ENCODE data around the gene JMJD8. TPM values are rescaled to one million over a fixed set of nuclear protein-coding genes. Genes with fewer than 3 reads are reported as not detected.
"Not testable (repeated sequence)": the region's sequence is repeated elsewhere in the genome, so short reads cannot be mapped to it uniquely, and the experiment has no call there.

Gene JMJD8
- total and polyA plus RNA-seq, 9 donors: 20.7 to 40.2 (median 34.3) TPM

DNA sequence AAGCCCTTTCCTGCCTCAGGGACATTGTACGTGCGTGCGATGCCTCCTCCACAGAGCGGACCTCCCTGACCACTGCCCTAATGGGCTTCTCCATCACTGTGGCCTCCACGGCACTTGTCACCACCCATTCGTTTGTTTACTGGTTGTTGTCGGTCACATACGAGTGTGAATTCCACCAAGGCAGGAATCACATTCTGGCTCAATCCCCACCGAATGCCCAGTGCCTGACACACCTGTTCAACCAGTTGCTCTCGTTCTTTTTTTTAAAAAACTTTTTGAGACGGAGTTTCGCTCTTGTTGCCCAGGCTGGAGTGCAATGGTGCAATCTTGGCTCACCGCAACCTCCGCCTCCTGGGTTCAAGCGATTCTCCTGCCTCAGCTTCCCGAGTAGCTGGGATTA lies 7.1 kb upstream of the JMJD8 start:
- H3K27me3 ChIP-seq (ENCODE audit: control insufficient read depth, insufficient read depth, low read length): peaks cover 53% of the 10 kb centered on the region
- 82% methylated on average over 10 of the region's 16 CpGs for WGBS (ENCODE audit: insufficient coverage)
- H3K36me3 ChIP-seq (ENCODE audit: control insufficient read depth, insufficient read depth, low read length): peaks cover 14% of the 10 kb centered on the region
- H3K4me3 ChIP-seq (ENCODE audit: low read length); H3K9me3 ChIP-seq (replicated peaks; ENCODE audit: control insufficient read depth, low read depth, low read length); DNase-seq; H3K27ac ChIP-seq (ENCODE audit: low read length): not testable (repeated sequence)
- H3K4me1 ChIP-seq (ENCODE audit: control insufficient read depth, insufficient read depth, low read length): peaks cover 30% of the 10 kb centered on the region

DNA sequence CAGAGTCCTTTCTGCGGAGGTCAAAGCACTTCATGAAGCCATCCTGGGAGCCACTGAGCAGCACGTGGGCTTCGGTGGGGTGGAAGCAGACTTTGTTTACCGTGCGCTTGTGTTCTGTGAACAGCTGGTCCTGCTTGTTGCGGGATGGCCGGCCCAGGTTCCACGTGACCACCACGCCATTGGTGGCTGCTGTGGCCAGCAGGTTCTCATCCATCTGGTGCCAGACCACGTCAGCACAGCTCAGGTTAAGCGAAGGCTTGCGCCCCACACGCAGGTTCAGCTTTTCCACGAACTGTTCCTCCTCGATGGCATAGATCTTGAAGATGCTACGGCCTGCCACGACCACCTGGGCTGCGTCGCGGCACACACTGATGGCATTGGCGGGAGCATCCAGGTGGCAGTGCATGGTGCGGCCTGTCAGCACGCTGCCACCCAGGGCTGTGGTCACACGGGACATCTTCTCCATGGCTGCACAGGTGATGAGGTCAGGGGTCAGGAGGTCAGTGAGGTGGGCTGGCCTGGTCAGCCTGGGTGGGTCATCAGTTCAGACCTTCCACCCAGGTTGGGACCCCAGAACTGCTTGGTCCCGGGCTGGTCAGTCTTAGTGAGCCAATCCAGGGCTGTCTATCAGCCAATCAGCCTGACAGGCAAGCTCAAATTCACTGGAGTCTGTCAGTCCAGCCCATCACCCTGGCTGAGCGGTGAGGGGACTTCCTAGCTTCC lies 5.2 kb upstream of the JMJD8 start:
- H3K36me3 ChIP-seq (ENCODE audit: control insufficient read depth, insufficient read depth, low read length): peaks cover 25% of the 10 kb centered on the region
- H3K27ac ChIP-seq (ENCODE audit: low read length): peak overlapping the region; percentile 80
- H3K27me3 ChIP-seq (ENCODE audit: control insufficient read depth, insufficient read depth, low read length): peaks cover 35% of the 10 kb centered on the region
- no peaks in the 10 kb centered on the region for H3K9me3 ChIP-seq (replicated peaks; ENCODE audit: control insufficient read depth, low read depth, low read length)
- DNase-seq: no peak
- peaks cover 27% of the 10 kb centered on the region for H3K4me1 ChIP-seq (ENCODE audit: control insufficient read depth, insufficient read depth, low read length)
- 84% methylated on average over 26 of the region's 26 CpGs for WGBS (ENCODE audit: insufficient coverage)
- H3K4me3 ChIP-seq (ENCODE audit: low read length): peak overlapping the region; percentile 91

DNA sequence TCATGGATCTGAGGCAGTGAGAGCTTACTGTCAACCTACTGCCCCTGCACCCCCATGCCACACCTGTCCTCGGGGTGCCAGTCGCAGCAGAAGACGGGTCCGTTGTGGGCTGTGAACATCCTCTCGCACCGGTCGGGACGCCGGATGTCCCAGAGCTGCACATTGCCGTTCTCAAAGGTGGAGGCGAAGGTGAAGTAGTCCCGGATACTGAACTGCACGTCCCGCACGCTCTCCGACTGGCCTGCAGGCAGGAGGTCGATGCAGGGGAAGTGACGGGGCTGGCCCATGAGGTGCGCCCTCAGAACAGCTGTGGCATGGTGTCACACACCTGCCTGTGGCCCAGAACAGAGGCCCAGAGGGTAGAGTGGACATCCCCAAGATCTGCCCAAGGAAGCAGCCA lies 3.4 kb upstream of the JMJD8 start:
- peaks cover 36% of the 10 kb centered on the region for H3K36me3 ChIP-seq (ENCODE audit: control insufficient read depth, insufficient read depth, low read length)
- H3K27ac ChIP-seq (ENCODE audit: low read length): no peak overlapping the region
- H3K4me3 ChIP-seq (ENCODE audit: low read length): no peak overlapping the region
- no peak for DNase-seq
- peaks cover 37% of the 10 kb centered on the region for H3K4me1 ChIP-seq (ENCODE audit: control insufficient read depth, insufficient read depth, low read length)
- peaks cover 17% of the 10 kb centered on the region for H3K27me3 ChIP-seq (ENCODE audit: control insufficient read depth, insufficient read depth, low read length)
- no peaks in the 10 kb centered on the region for H3K9me3 ChIP-seq (replicated peaks; ENCODE audit: control insufficient read depth, low read depth, low read length)
- 92% methylated on average over 18 of the region's 19 CpGs for WGBS (ENCODE audit: insufficient coverage)

DNA sequence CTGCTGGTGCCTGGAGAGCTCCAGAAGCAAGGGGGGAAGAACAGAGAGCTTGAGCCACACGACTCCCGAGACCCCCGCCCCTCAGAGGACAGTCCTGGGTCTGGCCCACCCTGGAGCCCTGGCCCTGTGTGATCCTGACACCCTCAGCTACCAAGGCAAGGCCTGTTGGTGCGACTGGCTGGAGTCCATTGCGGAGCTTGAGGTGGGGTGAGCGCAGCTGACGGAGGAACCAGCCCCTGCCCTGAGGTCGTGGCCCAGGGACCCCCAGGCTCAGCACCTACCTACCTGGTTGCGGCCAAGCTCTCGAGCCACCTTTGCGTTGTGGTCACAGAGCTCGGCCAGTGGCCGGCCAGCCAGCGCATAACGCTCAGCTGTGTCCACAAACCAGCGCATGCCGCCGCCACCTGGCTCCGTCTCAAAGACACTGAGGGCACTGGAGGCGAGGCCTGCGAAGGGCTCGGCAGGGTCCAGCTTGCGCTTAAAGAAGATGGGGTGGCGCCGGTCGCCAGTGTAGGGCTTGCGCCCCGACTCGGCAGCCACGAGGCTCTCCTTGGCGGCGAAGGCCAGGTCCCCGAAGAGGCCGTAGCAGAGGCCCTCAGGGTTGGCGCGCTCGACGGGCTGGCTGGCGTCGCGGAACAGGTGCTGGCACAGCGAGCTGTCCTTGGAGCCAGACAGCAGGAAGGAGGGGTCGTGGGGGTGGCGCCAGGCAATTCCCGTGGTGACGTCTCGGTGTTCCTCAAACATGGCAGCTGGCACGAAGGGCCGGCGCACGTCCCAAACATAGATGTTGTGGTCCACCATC lies 2.5 kb upstream of the JMJD8 start:
- Histone ChIP-seq H3K36me3 (ENCODE audit: control insufficient read depth, insufficient read depth, low read length) (peaks cover 45% of the 10 kb centered on the region), H3K4me1 (ENCODE audit: control insufficient read depth, insufficient read depth, low read length) (peaks cover 41% of the 10 kb centered on the region), H3K9me3 (replicated peaks; ENCODE audit: control insufficient read depth, low read depth, low read length) (no peaks in the 10 kb centered on the region), H3K4me3 (ENCODE audit: low read length) (no peak overlapping the region), H3K27me3 (ENCODE audit: control insufficient read depth, insufficient read depth, low read length) (peaks cover 9% of the 10 kb centered on the region), H3K27ac (ENCODE audit: low read length) (no peak overlapping the region)
- DNase-seq: no peak
- WGBS (ENCODE audit: insufficient coverage): 92% methylated on average over 51 of the region's 51 CpGs

DNA sequence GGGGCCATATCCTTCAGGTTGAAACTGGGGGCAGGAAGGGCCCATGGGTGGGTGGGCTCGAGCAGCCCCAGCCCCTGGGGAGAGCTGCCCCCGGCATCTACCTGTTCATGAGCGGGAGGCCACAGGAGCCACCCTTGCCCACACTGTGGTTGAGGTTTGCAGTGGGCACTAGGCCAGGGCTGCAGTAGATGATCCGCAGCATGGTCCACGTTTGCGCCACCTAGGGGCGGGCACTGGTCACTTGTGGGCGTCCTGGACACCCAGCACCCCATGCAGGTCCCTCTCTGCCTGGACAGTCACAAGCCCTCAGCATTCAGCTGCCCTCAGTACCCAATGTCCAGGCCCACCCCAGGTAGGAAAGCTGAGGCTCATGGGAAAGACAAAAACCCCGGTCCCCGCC lies 1.8 kb upstream of the JMJD8 start:
- H3K27me3 ChIP-seq (ENCODE audit: control insufficient read depth, insufficient read depth, low read length): peaks cover 3% of the 10 kb centered on the region
- peaks cover 48% of the 10 kb centered on the region for H3K4me1 ChIP-seq (ENCODE audit: control insufficient read depth, insufficient read depth, low read length)
- WGBS (ENCODE audit: insufficient coverage): 72% methylated on average over 9 of the region's 10 CpGs
- H3K9me3 ChIP-seq (replicated peaks; ENCODE audit: control insufficient read depth, low read depth, low read length): no peaks in the 10 kb centered on the region
- H3K4me3 ChIP-seq (ENCODE audit: low read length): no peak overlapping the region
- H3K36me3 ChIP-seq (ENCODE audit: control insufficient read depth, insufficient read depth, low read length): peaks cover 50% of the 10 kb centered on the region
- no peak overlapping the region for H3K27ac ChIP-seq (ENCODE audit: low read length)
- no peak for DNase-seq

DNA sequence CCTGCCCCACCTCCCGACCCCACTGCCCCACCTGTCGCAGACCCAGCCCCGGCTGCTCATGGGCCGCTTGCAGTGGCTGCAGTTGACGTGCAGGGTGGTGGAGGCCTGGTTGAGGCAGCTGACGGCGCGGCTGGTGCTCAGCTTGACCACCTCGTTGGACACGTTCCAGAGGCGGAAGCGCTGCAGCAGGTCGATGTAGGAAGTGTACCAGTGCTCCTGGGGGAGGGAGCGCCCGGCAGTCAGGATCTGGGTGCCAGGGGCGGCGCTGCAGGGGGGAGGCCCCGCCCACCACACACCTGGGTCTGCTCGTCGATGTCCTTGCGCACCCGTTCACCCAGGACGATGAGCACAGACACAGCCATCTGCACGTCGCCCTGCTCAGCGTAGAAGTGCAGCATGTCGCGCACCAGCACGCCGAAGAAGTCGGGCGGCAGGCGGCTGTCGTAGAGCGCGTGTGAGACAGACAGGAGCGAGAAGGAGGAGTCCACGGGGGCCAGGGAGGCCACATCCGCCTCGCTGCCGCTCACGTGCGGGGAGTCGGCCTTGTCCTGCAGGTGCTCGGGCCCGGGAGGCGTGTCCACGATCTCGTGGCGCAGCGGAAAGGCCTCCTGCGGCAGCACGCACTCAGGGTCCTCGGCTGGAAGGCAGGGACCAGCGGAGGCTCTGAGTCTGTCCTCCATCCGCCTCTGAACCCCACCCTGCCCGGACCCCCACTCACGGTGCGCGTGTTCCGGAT lies 995 bp upstream of the JMJD8 start:
- Histone ChIP-seq H3K27me3 (ENCODE audit: control insufficient read depth, insufficient read depth, low read length) (no peaks in the 10 kb centered on the region), H3K4me1 (ENCODE audit: control insufficient read depth, insufficient read depth, low read length) (peaks cover 45% of the 10 kb centered on the region), H3K27ac (ENCODE audit: low read length) (no peak overlapping the region), H3K4me3 (ENCODE audit: low read length) (peak overlapping the region; percentile 61), H3K36me3 (ENCODE audit: control insufficient read depth, insufficient read depth, low read length) (peaks cover 50% of the 10 kb centered on the region), H3K9me3 (replicated peaks; ENCODE audit: control insufficient read depth, low read depth, low read length) (no peaks in the 10 kb centered on the region)
- DNase-seq: peak; percentile 41
- WGBS (ENCODE audit: insufficient coverage): 88% methylated on average over 61 of the region's 61 CpGs

DNA sequence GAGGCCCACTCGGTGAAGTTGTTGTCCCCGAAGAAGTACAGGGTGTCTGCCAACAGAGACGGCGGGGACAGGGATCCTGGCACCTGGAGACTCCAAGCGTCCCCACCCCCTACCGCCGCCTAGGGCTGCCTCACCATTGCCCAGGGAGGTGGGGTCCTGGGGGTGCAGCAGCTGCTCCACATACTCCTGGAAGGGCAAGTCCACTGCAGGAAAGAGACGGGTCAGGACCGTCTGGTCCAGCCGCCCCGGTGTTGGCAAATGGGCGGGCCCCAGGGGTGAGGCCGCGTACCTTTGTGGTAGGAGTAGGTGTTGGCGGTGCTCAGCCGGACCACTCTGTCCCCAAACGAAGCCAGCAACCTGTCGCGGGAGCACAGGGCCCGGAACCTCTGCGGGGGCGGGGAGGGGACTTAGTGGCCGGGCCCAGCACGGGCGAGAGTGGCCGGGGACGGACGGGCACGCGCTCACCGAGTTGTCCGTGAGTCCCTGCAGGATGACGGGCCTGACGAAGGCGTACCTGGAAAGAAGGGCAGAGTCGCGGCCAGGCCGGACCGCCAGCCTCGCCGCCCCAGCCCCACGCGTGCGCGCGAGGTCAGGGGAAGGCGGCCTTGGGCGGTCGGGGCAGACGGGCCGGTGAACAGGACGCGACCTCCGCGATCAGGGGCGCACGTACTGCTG lies 601 bp downstream of the JMJD8 start:
- Histone ChIP-seq H3K27ac (ENCODE audit: low read length) (no peak overlapping the region), H3K36me3 (ENCODE audit: control insufficient read depth, insufficient read depth, low read length) (peaks cover 50% of the 10 kb centered on the region)
- DNase-seq: no peak

DNA sequence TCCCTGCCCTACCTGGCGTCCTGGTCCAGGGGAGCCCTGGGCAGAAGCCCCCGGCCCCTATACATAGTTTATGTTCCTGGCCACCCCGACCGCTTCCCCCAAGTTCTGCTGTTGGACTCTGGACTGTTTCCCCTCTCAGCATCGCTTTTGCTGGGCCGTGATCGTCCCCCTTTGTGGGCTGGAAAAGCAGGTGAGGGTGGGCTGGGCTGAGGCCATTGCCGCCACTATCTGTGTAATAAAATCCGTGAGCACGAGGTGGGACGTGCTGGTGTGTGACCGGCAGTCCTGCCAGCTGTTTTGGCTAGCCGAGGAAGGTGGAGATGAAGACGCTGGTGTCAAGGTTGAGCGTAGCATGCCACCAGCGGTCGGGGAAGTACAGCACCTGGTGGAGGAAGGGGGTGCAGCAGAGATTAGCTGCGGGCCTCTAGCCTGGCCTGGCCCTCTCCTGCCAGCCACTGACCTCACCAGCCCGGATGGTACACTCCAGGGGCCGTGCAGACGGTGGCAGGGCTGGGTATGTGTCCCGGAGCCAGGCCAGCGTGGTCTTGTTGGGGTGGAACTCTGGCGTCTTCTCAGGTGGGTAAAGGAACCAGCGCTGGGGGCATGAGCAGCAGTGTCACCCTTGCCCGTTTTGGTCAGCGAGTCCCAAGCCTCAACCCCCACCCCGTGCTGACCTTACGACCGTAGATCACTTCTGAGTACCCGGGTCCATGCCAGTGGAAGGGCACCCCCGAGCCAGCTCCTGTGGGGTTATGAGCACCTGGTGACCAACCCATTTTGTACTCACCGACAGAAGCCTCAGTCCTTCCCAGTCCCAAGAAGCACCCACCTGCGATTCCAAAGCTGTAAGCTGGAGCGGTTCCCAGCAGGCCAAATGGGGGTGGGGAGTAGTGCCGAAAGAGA lies 1.4 kb downstream of the JMJD8 start:
- Histone ChIP-seq H3K4me1 (ENCODE audit: control insufficient read depth, insufficient read depth, low read length) (peaks cover 44% of the 10 kb centered on the region), H3K27ac (ENCODE audit: low read length) (no peak overlapping the region), H3K4me3 (ENCODE audit: low read length) (no peak overlapping the region), H3K9me3 (replicated peaks; ENCODE audit: control insufficient read depth, low read depth, low read length) (no peaks in the 10 kb centered on the region), H3K36me3 (ENCODE audit: control insufficient read depth, insufficient read depth, low read length) (peaks cover 50% of the 10 kb centered on the region), H3K27me3 (ENCODE audit: control insufficient read depth, insufficient read depth, low read length) (peaks cover 5% of the 10 kb centered on the region)
- DNase-seq: no peak
- 80% methylated on average over 35 of the region's 36 CpGs for WGBS (ENCODE audit: insufficient coverage)

More for the DNA sequence above, 601 bp downstream of the JMJD8 start:
- 4% methylated on average over 45 of the region's 57 CpGs for WGBS (ENCODE audit: insufficient coverage)
- H3K4me3 ChIP-seq (ENCODE audit: low read length): peak overlapping the region; percentile 61
- H3K9me3 ChIP-seq (replicated peaks; ENCODE audit: control insufficient read depth, low read depth, low read length): no peaks in the 10 kb centered on the region
- H3K4me1 ChIP-seq (ENCODE audit: control insufficient read depth, insufficient read depth, low read length): peaks cover 44% of the 10 kb centered on the region
- no peaks in the 10 kb centered on the region for H3K27me3 ChIP-seq (ENCODE audit: control insufficient read depth, insufficient read depth, low read length)

DNA sequence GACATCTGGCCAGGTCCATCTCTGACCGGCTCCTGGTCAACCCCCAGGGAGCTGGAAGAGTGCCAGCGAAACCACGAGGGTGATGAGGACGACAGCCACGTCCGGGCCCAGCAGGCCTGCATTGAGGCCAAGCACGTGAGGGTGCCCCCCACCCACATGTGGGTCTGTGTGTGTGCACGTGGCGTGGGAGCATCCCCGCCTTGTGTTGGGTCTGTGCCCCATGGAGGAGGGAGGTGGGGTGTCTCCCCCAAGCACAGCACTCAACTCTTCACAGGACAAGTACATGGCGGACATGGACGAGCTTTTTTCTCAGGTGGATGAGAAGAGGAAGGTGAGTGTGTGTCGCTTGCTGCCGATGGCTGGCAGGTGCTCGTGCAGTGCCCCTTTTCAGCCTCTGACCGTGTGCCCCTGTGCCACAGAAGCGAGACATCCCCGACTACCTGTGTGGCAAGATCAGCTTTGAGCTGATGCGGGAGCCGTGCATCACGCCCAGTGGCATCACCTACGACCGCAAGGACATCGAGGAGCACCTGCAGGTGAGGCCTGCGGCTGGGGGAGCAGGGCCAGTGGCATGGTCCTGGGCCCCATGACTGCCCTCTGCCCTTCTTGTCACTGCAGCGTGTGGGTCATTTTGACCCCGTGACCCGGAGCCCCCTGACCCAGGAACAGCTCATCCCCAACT lies 2.2 kb downstream of the JMJD8 start:
- Histone ChIP-seq H3K4me3 (ENCODE audit: low read length) (no peak overlapping the region), H3K4me1 (ENCODE audit: control insufficient read depth, insufficient read depth, low read length) (peaks cover 44% of the 10 kb centered on the region), H3K27ac (ENCODE audit: low read length) (no peak overlapping the region), H3K36me3 (ENCODE audit: control insufficient read depth, insufficient read depth, low read length) (peaks cover 43% of the 10 kb centered on the region), H3K9me3 (replicated peaks; ENCODE audit: control insufficient read depth, low read depth, low read length) (no peaks in the 10 kb centered on the region), H3K27me3 (ENCODE audit: control insufficient read depth, insufficient read depth, low read length) (peaks cover 13% of the 10 kb centered on the region)
- 84% methylated on average over 19 of the region's 28 CpGs for WGBS (ENCODE audit: insufficient coverage)
- no peak for DNase-seq
